22Rv1 (cell line): ENCODE measurements around the gene DNAH5.

ENCODE experiments used
- CTCF ChIP-seq: fragments of 450-650 bp; IDR thresholded peaks from 2 replicates; pipeline ENCODE4 v1.5.1; 2017; ENCODE audit warnings: mild to moderate bottlenecking
- ZFX ChIP-seq: fragments of 450-650 bp; IDR thresholded peaks from 2 replicates; pipeline ENCODE4 v1.6.1; 2017; ENCODE audit warnings: antibody characterized with exemption, borderline replicate concordance

GRCh38 chr5:13919786-13920185, 24.7 kb downstream of the DNAH5 start:
- TF ChIP-seq CTCF (no peak), ZFX (no peak)
